Spleen (tissue), 7 donors: ENCODE measurements around the gene PTPRM.

Experiments
- POLR2A ChIP-seq, 3 donors: fragments of 450-650 bp; IDR thresholded peaks; one replicate each; pipeline ENCODE4 v1.5.1; 2017; ENCODE audit warnings: antibody characterized with exemption in 3 of 3, mild to moderate bottlenecking in 1 of 3
- TF ChIP-seq, protein P1 (sequence below), 11 experiments: fragments of 200-600 bp in 7 of 11; fragments of 450-650 bp in 4 of 11; sonication (generic) in 4 of 11; IDR thresholded peaks in 8 of 11; conservative IDR thresholded peaks in 3 of 11; 1 replicate in 7 of 11; 2 replicates in 4 of 11; pipeline versions ENCODE4 v1.4.0 to v1.8.0; 2016 to 2021; ENCODE audit warnings: antibody characterized with exemption in 11 of 11, inconsistent platforms in 4 of 11, mild to moderate bottlenecking in 1 of 11
- donor health status: DM: no; HTN: no; CAD: no; lungs with moderate emphysema.
- donor health status: DM: no; HTN: no; CAD: no.
- donor health status: DM: no; HTN: no; CAD: no.

DNA sequence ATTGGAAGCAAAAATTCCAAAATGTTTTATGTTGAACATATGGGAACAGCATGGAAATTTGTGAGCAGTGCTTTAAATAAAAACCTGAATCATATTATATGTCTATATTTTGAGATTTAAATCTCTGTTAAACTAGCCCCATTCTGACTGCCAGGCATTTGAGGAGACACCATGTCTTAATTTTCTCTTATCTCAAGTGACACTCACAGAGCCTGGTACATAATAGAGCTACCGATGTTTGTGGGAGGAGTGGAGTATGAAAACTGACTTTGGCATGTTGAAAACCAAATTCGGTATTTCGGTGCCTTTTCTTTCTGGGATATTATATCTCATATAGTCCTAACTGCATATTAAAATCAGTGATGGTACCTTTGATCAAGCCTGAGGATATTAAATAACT lies 124.1 kb downstream of the PTPRM start:
- TF ChIP-seq, protein P1, sequence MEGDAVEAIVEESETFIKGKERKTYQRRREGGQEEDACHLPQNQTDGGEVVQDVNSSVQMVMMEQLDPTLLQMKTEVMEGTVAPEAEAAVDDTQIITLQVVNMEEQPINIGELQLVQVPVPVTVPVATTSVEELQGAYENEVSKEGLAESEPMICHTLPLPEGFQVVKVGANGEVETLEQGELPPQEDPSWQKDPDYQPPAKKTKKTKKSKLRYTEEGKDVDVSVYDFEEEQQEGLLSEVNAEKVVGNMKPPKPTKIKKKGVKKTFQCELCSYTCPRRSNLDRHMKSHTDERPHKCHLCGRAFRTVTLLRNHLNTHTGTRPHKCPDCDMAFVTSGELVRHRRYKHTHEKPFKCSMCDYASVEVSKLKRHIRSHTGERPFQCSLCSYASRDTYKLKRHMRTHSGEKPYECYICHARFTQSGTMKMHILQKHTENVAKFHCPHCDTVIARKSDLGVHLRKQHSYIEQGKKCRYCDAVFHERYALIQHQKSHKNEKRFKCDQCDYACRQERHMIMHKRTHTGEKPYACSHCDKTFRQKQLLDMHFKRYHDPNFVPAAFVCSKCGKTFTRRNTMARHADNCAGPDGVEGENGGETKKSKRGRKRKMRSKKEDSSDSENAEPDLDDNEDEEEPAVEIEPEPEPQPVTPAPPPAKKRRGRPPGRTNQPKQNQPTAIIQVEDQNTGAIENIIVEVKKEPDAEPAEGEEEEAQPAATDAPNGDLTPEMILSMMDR (IDR thresholded peaks at IDR 0.05 in 8 of 11, conservative IDR thresholded peaks at IDR 0.05 in 3 of 11): no peak
- TF ChIP-seq POLR2A (IDR thresholded peaks at IDR 0.05): no peak
